Measurements from ENCODE around the gene ZNF146. TPM values are rescaled to one million over a fixed set of nuclear protein-coding genes. Genes with fewer than 3 reads are reported as not detected.
A peak's percentile ranks its signal among the peaks of the same experiment; 100 is the strongest.

The ZNF146 gene
- total RNA-seq, 1 donor from 2014 or later: 110 TPM

DNA sequence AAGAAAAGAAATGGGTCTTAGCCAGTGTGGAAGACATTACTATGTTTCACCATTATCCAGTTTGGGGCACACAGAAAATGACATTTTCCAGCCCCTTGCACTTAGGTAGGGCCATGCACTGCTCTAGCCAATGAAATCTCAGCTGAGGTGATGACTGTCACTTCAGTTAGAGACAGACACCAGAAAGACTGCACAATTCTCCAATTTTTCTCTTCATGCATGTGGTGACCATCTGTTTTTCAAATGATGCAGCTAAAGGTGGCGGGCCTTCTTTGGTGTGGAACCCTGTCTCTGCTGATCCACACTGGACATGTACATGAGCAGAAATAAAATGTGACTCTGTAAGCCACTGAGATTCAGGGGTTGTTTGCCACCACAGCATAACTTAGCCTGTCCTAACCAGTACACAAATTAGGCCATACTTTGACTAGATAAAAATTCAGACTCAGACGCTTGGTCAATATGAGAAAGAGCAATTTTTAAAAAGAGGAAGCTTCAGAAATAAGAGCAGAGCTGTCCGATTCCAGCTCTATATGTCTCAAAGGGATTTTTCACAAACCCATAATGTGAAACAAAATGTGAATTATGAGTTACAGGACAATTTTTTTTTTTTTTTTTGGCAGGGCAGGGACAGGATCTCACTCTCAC is 7.2 kb upstream of the ZNF146 start:
- Mint-ChIP-seq H3K27me3 (no peaks in the 10 kb centered on the region), H3K27ac (no peak overlapping the region), H3K4me3 (no peak overlapping the region), H3K4me1 (ENCODE audit: unreplicated experiment) (no peaks in the 10 kb centered on the region), H3K36me3 (peaks cover under 1% of the 10 kb centered on the region), H3K9me3 (no peaks in the 10 kb centered on the region)
- no peak for DNase-seq (ENCODE audit: extremely low spot score, unreplicated experiment)
- TF ChIP-seq, protein P1, sequence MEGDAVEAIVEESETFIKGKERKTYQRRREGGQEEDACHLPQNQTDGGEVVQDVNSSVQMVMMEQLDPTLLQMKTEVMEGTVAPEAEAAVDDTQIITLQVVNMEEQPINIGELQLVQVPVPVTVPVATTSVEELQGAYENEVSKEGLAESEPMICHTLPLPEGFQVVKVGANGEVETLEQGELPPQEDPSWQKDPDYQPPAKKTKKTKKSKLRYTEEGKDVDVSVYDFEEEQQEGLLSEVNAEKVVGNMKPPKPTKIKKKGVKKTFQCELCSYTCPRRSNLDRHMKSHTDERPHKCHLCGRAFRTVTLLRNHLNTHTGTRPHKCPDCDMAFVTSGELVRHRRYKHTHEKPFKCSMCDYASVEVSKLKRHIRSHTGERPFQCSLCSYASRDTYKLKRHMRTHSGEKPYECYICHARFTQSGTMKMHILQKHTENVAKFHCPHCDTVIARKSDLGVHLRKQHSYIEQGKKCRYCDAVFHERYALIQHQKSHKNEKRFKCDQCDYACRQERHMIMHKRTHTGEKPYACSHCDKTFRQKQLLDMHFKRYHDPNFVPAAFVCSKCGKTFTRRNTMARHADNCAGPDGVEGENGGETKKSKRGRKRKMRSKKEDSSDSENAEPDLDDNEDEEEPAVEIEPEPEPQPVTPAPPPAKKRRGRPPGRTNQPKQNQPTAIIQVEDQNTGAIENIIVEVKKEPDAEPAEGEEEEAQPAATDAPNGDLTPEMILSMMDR (conservative IDR thresholded peaks at IDR 0.05): no peak

DNA sequence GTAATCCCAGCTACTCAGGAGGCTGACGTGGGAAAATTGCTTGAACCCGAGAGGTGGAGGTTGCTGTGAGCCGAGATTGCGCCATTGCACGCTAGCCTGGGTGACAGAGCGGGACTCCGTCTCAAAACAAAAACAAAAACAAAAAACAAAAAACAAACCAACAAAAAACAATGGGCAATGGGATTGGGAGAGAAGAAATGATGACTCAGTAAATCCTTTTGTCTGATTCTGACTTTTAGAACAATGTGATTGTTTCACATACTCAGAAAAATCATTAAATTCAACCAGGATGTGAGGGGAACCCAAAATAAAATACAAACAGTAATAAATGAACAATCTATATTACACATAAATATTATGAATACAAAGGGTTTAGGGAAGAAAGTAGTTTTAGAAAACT is 5.5 kb upstream of the ZNF146 start:
- Mint-ChIP-seq H3K9me3 (no peaks in the 10 kb centered on the region), H3K36me3 (no peaks in the 10 kb centered on the region), H3K27ac (no peak overlapping the region), H3K27me3 (no peaks in the 10 kb centered on the region), H3K4me1 (ENCODE audit: unreplicated experiment) (no peaks in the 10 kb centered on the region), H3K4me3 (no peak overlapping the region)
- no peak for DNase-seq (ENCODE audit: extremely low spot score, unreplicated experiment)
- TF ChIP-seq, protein P1 (conservative IDR thresholded peaks at IDR 0.05): no peak

DNA sequence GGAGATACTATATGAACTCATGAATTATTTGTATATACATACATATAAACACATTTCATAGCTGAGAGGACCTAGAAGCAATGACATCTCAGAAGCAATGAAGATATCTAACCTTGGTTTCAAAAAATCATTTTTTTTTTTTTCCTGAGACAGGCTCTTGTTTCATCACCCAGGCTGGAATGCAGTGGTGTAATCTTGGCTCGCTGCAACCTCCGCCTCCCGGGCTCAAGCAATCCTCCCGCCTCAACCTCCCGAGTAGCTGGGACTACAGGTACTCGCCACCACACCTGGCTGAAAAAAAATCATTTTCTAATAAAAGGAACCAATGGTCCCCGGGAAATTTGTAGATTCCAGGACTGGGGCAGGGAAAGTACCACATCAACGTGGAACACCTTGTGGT is 4.4 kb upstream of the ZNF146 start:
- H3K27ac Mint-ChIP-seq: no peak overlapping the region
- TF ChIP-seq, protein P1 (conservative IDR thresholded peaks at IDR 0.05): no peak
- no peaks in the 10 kb centered on the region for H3K4me1 Mint-ChIP-seq (ENCODE audit: unreplicated experiment)
- DNase-seq (ENCODE audit: extremely low spot score, unreplicated experiment): no peak
- no peaks in the 10 kb centered on the region for H3K27me3 Mint-ChIP-seq
- no peak overlapping the region for H3K4me3 Mint-ChIP-seq
- H3K36me3 Mint-ChIP-seq: no peaks in the 10 kb centered on the region
- no peaks in the 10 kb centered on the region for H3K9me3 Mint-ChIP-seq

DNA sequence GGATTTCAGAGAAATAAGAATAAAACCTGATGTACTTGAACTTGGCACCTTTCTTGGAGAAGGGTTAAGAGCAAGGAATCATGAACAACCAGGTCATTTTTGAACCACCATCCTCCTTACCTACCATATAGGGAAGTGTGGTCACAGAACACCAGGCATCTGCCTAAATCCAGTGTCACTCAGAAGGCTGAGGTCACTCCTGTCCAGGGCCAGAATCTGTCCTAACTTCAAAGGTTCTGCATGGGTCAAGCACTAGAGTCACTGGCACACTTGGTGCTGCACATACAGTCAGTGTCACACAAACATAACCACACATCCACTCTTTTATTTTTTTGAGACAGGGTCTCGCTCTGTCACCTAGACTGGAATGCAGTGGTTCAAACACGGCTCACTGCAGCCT is 2.0 kb upstream of the ZNF146 start:
- DNase-seq (ENCODE audit: extremely low spot score, unreplicated experiment): no peak
- no peak overlapping the region for H3K27ac Mint-ChIP-seq
- TF ChIP-seq, protein P1 (conservative IDR thresholded peaks at IDR 0.05): no peak

DNA sequence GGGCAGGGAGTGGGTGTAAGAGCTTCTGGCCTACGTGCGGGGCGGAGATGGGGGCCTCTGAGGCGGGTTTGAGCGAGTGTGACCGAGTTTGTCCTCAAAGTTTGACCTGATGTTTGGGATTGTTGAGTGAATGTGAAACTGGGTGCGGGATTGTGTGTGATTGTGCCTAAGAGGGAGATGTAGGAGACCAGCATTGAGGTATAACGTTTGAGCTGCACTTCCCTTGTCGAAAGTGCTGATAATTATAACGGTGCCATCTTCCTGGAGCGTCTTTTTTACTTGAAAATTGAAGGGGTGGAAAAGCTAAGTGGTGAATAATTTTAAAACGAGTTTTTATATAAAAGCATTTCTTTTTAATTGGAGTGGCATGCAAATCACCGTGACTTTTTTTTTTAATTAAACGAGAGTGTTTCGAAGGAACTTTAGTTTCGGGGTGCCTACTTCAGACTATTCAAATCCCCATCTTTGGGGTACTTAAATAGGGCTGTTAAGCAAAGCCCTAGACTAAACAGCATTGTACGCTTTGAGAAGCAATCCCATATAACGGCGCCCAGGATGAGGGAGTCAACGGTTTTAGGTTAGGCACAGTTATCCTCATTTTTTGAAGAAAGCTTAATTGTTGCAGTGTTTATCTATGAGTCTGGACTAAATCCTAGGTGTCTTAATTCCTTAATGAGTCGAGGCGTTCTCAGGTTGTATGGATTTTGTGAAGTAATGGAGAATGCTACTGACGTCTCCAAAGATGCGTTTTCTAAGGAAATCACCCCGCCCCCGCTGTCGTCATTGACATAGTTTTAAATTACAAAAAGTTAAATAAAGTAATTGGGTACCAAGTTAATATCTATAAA is 594 bp downstream of the ZNF146 start:
- H3K4me1 Mint-ChIP-seq (ENCODE audit: unreplicated experiment): peaks cover 13% of the 10 kb centered on the region
- TF ChIP-seq, protein P1 (conservative IDR thresholded peaks at IDR 0.05): no peak
- H3K9me3 Mint-ChIP-seq: no peaks in the 10 kb centered on the region
- no peak overlapping the region for H3K4me3 Mint-ChIP-seq
- no peaks in the 10 kb centered on the region for H3K27me3 Mint-ChIP-seq
- no peak overlapping the region for H3K27ac Mint-ChIP-seq
- peaks cover 16% of the 10 kb centered on the region for H3K36me3 Mint-ChIP-seq
- no peak for DNase-seq (ENCODE audit: extremely low spot score, unreplicated experiment)

More for the DNA sequence above, 2.0 kb upstream of the ZNF146 start:
- Mint-ChIP-seq H3K36me3 (peaks cover 5% of the 10 kb centered on the region), H3K27me3 (no peaks in the 10 kb centered on the region), H3K4me3 (peak overlapping the region; percentile 61), H3K4me1 (ENCODE audit: unreplicated experiment) (peaks cover 4% of the 10 kb centered on the region), H3K9me3 (no peaks in the 10 kb centered on the region)

Data from type B pancreatic cell (in vitro differentiated cells).